GM18498 (cell line): ENCODE results near the gene MRPL27.

Experiments
- ATAC-seq: cut with Tn5 transposase; IDR thresholded peaks from one replicate; pipeline ENCODE4 v1.9.1; 2021; ENCODE audit warnings: mild to moderate bottlenecking, moderate library complexity; ENCODE audit not compliant: unreplicated experiment

MRPL27 gene

DNA sequence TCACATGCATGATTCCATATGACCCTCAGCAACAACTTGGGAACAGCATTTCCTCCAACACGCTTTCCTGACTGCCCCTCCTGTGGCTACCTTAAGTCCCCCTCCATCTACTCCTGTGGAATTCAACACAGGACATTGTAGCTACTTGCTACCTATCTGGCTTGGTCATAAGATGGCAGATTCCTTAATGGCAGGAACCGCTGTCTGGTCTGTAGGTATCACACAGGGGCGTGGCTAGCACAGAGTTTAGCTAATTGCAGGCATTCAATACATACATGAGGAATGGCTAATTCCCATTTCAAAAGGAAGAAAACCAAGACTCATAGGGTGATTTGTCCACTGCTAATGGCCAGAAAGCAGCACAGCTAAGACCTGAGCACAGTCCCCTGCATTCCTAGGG lies 15.7 kb upstream of the MRPL27 start:
- ATAC-seq: no peak

DNA sequence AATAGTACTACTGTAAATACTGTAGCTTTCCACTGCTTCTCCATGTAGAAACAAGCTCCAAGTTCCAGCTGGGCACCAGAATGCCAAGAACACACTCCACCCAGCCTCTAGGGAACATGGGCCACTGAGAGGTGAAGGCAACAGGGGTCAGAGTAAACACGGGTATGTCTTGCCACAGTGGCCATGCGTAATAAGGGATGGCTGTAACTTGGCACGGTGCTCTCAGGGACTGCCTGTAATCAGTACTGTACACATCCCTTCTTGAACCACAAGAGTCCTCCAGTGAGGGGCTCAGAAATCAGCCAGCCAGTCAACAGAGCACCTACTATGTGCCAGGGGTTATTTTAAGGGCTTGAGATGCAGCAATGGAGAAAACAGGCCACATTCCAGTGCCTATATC lies 13.5 kb upstream of the MRPL27 start:
- ATAC-seq: no peak

DNA sequence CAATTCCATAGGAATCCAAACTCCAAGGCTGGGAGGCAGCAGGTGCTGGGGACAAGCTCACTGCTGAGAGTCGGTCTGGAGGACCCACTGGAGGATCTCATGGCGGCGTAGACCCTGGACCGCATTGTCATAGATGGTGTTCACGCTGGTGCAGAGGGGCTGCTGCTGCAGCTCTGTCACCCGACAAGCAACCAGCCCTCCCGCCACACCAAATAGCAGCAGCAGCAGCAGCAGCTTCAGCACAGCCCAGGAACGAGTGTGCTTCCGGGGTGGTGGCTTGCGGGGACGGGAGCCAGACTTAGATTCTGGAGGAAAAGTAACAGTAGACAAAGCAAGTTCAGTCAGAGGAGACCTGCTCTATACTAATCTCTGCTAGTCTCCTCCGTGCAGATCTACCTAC lies 9.9 kb upstream of the MRPL27 start:
- no peak for ATAC-seq

DNA sequence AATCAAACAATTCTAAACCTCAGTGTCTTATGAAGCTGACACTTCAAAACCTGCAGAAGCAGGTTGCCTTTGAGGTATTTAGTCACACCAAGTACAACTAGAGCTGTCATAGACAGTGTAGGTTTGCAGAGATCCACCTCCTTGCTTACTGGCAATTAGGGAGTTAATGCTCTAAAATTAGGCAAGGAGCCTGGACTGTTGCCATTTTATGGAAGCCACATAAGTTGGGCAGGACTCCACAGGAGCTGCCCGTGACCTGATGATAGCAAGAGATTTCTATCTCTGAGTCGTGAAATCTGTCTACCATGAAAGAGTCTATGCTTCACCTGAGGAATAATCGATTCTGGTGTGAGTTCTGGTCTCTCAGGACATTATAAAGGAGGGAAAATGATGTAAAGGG lies 8.9 kb upstream of the MRPL27 start:
- no peak for ATAC-seq

DNA sequence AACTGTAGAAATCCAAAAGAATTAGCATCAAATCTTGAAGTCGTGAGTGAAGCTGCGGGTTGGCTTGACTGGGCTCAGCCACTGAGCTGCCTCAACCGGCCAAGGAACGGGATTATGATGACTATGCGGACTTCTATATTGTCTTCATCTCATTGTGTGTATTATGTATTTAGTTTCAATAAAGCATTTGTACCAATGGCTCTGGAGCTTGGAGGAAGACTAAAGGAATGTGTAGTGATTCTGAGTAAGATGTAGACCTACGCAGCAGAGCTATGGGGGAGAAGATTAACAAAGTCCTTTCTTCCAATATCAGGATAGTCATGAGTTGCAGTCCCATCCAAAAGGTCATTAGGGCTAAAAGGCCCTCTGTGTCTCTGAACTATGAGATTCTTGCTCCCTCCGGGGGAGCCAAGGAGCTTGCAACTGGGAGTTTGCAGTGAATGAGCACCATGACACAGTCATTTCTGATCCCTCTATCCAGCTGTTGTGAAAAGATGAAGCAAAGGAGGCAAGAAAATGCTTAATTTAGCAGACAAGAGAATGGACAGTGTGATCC lies 8.4 kb upstream of the MRPL27 start:
- no peak for ATAC-seq

DNA sequence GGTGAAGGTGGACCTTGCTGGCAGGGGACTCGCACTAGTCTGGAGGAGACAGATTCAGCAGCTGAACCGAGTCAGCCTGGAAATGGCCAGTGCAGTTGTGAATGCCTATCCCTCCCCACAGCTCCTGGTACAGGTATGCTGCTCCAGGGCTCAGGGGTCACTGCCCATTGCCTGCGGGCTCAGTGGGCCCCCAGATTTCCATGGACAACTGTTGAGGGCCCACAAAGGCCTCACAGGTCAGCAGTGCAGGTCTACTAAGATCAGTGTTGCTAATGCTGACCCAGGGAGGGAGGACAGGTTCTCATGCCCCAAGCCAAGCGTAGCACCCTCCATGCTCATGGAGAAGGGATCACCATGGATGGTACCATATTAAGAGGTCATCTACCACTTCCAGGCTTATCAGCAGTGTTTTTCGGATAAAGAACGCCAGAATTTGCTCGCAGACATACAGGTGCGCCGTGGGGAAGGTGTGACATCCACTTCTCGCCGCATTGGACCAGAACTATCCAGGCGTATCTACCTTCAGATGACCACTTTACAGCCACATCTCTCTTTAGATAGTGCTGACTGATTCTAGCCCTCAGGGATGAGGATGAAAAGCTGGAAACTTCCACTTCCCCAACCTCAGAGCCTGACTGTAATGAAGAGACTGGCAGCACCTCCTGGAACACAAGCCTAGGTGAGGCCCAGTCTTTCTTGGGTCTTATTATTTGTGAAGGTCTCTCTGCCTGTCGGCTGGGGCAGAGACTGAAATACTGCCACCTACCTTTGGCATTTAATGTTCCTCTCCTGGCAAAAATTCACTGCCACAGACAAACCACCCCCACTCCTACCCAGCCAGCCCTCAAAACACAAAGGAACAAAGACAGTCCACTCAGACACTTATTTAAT lies 7.6 kb upstream of the MRPL27 start:
- no peak for ATAC-seq

DNA sequence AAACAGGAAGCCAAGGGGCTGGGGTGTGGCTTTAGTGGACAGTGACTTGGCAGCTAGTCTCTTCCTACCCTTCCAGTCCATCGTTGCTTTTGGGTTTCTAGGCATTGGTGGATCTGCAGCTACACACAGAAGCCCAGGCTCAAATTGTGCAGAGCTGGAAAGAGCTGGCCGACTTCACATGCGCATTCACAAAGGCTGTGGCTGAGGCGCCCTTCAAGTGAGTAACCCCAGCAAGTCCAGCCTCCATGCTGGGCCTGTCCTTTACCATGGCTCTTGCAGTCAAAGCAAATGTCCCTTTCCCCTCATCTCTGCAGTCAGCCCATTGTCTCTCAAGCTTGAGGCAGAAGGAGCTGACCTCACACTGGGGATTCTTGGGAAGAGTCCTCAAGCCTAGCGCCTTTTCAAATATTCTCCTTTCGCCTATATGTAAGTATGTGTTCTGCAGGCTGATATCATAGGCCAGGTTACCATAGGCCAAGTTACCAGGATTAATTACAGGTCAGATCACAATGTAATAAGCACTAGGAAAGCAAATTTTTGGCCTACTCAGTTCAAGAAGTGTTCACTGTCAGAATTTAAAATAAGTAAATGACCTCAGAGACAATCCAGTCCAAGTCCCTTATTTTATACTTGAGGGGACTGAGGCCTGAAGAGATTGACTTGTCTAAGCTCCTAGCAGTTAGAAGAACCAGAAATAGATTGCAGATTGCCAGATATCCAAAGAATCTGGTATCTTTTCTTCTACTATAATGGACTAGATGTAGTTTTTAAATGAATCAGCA lies 6.6 kb upstream of the MRPL27 start:
- no peak for ATAC-seq

DNA sequence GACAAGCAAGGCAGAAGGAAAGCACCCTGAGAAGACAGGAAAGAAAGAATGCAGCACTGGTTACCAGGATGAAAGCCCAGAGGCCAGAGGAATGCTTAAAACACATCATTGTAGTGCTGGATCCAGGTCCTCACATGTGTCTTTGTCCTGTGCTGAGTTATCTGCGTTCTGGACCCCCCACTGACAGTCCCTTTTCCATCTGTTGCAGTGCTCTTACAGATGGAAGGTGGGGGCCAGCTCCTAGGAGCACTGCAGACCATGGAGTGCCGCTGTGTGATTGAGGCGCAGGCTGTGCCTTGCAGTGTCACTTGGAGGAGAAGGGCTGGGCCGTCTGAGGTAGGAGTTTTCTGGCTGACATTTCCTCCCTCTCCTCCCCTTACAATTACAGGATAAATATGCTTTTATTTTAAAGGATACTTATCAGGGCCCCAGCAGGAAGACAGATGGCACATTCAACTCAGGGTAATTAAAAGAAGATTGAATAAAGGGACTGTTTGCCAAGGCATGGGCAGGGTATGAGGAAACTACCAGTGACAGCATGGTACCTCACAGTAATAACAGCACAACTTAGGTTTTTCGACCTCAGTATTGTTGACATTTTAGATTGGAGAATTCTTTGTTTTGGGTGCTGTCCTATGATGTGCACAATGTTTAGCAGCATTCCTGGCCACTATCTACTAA lies 3.0 kb upstream of the MRPL27 start:
- no peak for ATAC-seq

DNA sequence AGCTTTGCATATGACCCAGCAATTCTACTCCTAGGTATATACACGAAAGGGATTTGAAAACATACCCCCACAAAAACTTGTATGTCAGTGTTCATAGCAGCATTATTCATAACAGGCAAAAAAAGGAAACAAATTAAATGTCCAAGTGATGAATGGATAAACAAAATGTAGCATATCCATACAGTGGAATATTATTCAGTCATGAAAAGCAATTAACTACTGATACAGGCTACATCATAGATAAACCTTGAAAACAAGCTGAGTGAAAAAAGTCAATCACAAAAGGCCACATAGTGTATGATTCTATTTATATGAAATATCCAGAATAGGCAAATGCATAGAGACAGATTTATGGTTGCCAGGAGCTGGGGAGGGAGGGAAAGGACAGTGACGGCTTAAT lies 721 bp upstream of the MRPL27 start:
- no peak for ATAC-seq

DNA sequence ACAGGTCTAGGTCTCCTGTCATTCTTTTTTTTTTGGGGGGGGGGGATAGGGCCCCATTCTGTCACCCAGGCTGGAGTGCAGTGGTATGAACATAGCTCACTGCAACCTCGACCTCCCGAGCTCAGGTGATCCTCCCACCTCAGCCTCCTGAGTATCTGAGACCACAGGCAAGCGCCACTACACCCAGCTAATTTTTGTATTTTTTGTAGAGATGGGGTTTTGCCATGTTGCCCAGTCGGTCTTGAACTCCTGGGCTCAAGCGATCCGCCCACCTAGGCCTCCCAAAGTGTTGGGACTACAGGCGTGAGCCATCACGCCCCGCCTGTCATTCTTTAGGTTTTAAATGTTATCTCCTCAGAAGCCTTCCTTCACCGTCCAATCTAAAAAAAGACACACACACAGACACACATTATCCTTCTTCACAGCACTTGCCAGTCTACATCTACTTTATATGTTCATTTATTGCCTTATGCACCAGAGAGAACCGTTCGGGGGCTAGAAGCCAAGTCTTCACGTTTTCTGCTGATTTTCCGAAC lies 694 bp downstream of the MRPL27 start:
- ATAC-seq: no peak

DNA sequence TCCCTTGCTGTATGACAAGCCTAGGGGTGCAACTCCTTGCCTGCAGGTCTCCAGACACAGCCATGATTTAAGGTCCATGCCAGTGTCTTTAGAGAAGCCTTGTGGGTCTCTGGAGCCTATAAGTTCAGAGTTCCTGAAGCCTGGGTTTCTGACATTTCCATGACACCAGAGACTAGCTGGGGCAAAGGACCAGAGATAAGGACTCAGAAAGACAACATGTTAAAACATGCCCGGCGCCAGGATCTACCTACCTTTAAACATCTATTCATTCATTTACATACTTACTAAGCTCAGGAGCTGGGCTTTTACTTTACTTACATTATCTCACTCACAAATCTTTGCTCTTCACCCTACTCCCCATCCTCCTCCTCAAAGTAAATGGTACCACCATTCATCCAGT lies 1.5 kb downstream of the MRPL27 start:
- ATAC-seq: no peak

DNA sequence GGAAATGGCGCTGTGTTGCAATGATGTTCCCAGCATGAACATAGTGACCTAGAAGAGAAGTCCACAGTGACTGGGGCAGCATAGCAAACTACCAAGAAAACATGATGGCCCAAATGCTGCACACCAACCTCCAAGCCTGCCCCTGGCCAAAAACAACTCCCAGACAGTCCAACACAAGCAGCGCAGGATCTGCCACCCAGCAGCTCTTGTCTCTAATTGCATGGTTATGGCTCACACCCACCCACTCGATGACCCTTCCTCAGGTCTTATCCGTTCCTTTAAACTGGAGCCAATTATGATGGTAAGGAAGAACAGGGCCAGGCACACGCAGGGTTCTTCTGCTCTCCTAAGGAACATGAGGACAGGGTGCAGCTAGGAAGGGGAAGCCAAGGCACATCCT lies 2.9 kb downstream of the MRPL27 start:
- no peak for ATAC-seq

DNA sequence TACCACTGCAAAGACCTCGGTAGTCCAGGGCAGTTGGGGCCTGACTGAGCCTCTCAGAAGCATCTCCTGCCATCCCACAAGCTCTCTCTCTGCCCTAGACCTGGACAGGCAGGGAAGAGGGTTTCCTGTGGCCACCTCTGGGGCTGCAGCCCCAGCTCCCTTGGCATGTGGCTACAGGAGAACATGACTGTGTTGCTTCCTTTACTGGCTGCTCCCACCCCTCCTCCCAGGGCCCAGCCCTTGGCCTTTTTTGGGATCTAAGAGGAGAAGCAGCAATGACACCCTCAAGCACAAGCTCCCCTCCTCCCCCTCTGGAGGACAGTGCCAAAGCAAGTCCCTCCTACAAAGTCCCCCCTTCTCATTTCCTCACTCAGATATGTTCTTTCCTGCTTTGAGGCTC lies 5.6 kb downstream of the MRPL27 start:
- no peak for ATAC-seq

DNA sequence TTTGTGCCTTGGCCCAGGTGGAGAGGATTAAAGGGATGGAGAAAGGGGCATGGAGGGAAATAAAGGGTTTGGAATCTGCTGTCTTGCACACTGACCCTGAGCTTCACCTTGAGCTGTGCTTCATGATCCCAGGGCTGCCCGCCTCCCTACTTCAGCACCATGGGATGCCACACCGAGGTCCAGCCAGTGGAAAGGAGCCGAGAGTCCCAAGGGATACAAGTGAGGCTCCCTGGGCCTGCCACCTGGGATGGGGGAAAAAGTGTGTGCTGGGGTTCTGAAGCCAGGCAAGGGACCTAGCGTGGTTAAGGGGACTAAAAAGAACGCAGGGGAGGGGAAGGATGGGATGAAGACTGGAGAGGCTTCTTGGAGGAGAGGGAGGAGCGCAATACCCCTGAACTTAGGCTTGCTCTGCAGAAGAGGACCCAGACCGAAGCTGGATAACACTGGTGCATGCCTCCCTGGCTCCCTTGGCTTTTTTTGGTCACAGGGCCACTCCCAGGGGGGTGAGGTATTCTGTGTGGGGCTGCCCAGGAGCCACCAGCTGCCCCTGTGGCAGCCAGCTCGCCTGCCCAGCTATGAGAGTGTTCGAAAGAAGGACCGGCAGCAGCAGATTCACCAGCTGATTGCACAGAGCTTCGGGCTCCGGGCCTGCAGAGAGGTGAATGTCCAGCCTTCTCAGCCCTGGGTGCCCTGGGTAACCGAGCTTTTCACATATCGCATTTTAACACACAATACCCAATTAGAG lies 7.2 kb downstream of the MRPL27 start:
- ATAC-seq: no peak

DNA sequence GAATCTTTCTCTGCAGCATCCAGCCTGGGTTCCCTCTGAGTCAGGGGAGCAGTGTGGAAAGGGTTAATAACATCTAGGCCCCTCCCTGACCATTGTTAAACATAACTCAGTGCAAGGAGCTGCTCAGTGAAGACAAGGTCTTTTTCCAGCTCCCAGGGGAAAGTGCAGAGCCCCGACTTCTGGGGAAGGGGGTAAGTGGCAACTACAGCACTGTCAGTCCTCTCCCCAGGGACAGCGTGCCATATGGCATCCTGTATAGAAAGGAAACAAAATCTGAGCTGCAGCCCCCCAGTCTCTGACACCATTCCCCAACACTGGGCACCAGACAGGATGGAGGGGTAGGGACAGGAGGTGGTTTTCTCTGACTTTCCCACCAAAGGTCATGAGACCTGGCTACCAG lies 7.8 kb downstream of the MRPL27 start:
- ATAC-seq: no peak

DNA sequence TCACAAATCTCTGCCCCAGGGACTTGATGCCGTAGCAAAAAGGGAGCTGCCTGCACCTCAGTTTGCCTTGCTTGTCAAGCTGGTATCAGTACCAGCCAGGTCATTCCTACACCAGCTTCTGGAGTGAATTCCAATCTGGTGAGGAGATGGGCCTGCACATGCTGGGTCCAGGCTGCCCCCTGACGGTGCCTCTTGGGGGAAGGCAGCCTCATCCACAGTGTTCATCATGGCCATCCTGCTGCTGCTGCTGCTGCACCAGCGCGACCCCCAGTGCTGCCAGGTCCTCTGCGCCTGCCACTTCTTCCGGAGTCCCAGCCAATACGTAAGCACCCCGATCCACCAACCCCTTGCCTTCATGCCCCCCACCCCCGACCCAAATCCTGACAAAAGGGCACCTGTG lies 8.3 kb downstream of the MRPL27 start:
- no peak for ATAC-seq

DNA sequence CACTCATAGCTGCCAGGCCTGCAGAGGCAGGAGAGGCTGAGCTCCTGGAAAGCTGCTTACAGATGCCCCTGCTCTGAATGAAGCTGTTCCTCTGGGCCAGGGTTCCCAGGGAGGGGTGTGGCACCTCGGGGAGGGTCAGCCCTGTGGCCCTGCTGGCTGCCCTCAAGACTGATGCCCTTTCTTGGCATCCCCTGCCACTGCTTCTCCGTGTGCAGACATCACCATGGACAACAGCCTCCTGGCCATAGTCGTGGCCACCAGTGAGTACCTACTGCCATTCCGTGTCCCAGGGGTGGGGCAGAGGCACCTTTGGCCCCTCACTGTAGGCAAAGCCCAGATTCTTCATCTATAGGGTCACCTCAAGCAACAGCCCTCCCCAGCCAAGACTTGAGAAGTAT lies 8.9 kb downstream of the MRPL27 start:
- no peak for ATAC-seq

DNA sequence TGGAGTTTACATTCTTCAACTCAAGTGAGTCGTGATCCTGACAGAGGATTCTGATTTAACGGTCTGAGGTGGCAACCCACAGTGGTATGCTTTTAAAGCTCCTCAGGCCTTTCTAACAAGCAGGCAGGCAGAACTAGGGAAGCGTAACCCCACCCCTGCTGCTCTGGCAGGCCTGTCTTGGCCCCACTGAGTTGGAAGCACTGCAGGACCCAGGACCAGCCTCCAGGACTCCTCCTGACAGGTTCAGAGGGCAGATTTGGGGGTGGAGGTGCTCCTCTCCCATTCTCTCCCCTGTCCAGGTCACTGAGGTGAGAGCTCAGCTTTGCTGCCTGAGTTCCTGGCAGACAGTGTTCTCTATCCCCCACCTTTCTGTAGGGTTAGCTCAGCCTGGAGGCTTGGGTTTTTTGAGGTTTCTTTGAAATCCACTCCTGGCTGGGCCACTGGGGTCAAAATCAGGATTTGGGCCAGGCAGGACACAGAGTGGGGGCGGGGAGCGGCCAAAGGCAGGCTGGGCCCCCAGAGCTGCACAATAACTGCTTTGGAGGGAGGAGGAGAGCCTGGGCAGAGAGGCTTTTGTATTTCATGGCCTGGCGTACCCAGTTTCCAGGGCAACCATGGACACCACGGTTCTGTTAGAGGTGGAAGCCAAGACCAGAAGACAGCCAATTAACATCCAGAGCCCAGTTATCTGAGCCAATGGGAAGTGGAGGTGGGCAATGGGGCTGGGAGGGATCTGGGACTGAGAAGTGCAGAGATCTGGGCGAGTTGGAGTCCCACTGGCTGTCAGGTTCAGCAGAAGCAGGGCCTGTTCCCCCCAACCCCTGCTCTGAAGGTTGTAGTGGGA lies 9.5 kb downstream of the MRPL27 start:
- ATAC-seq: no peak

DNA sequence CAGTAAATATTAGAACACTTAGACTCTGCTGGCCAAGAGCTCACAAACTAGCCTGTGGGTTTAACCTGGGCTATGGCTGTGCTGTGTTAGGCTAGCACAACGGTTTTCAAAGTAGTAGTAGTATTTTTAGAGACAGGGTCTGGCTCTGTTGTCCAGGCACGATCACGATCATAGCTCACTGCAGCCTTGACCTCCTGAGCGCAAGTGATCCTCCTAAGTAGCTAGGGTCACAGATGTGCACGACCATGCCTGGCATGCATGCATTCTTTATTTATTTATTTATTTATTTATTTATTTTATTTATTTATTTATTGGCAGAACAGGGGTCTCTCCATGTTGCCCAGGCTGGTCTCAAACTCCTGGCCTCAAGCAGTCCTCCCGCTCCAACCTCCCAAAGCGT lies 10.3 kb downstream of the MRPL27 start:
- no peak for ATAC-seq
